Hepatocyte (in vitro differentiated cells): ENCODE results near the gene CBR3. TPM values are rescaled to one million over a fixed set of nuclear protein-coding genes. Genes with fewer than 3 reads are reported as not detected.
"Not testable (repeated sequence)": the region's sequence is repeated elsewhere in the genome, so short reads cannot be mapped to it uniquely, and the experiment has no call there.

Source experiments
- DNase-seq: peaks from one replicate; pipeline ENCODE4 v3.0.0-alpha.2; 2016; ENCODE audit warnings: low spot score
- H2AFZ ChIP-seq: fragments of 200-600 bp; sonication (generic); 2 replicates; pipeline ENCODE4 v1.6.0; 2016; ENCODE audit warnings: antibody characterized with exemption, mild to moderate bottlenecking
- H3K27ac ChIP-seq: fragments of 200-600 bp; sonication (generic); 2 replicates; pipeline ENCODE4 v1.5.1; 2016; ENCODE audit warnings: mild to moderate bottlenecking
- H3K27me3 ChIP-seq: fragments of 200-600 bp; sonication (generic); 2 replicates; pipeline ENCODE4 v1.6.1; 2016
- H3K36me3 ChIP-seq: fragments of 200-600 bp; sonication (generic); replicated peaks from 2 replicates; pipeline ENCODE4 v1.5.1; 2016; ENCODE audit warnings: low read depth; ENCODE audit not compliant: insufficient read depth
- H3K4me1 ChIP-seq: fragments of 200-600 bp; sonication (generic); 2 replicates; pipeline ENCODE4 v1.5.1; 2016; ENCODE audit warnings: mild to moderate bottlenecking, moderate library complexity; ENCODE audit not compliant: insufficient read depth
- H3K4me2 ChIP-seq: fragments of 200-600 bp; sonication (generic); 2 replicates; pipeline ENCODE4 v1.6.0; 2016
- H3K4me3 ChIP-seq: fragments of 200-600 bp; sonication (generic); 2 replicates; pipeline ENCODE4 v1.5.1; 2016; ENCODE audit warnings: mild to moderate bottlenecking
- H3K79me2 ChIP-seq: fragments of 200-600 bp; sonication (generic); 2 replicates; pipeline ENCODE4 v1.6.0; 2017; ENCODE audit warnings: mild to moderate bottlenecking
- H3K9me2 ChIP-seq: fragments of 200-600 bp; sonication (generic); replicated peaks from 2 replicates; pipeline ENCODE4 v1.6.0; 2017; ENCODE audit warnings: mild to moderate bottlenecking; ENCODE audit not compliant: insufficient read depth
- H3K9me3 ChIP-seq: fragments of 200-600 bp; sonication (generic); 2 replicates; pipeline ENCODE4 v1.5.1; 2016; ENCODE audit warnings: low read depth, mild to moderate bottlenecking
- H4K20me1 ChIP-seq: fragments of 200-600 bp; sonication (generic); 2 replicates; pipeline ENCODE4 v1.6.0; 2016; ENCODE audit warnings: mild to moderate bottlenecking; ENCODE audit not compliant: insufficient read depth, poor library complexity, severe bottlenecking
- EZH2 ChIP-seq: fragments of 200-600 bp; sonication (generic); IDR thresholded peaks from 2 replicates; pipeline ENCODE4 v1.6.1; 2016; ENCODE audit warnings: antibody characterized with exemption, mild to moderate bottlenecking, borderline replicate concordance
- EZH2phosphoT487 ChIP-seq: fragments of 200-600 bp; sonication (generic); IDR thresholded peaks from one replicate; pipeline ENCODE4 v1.6.1; 2018; ENCODE audit warnings: antibody characterized with exemption, mild to moderate bottlenecking, low read depth, moderate library complexity; ENCODE audit not compliant: unreplicated experiment, severe bottlenecking
- WGBS: methylation state at CpG from one replicate; pipeline ENCODE4 v1.1.6; 2016; ENCODE audit warnings: low lambda C conversion rate; ENCODE audit errors: missing lambda C conversion rate; 5-methylcytosine and 5-hydroxymethylcytosine counted together
- polyA plus RNA-seq: library from polyadenylated mRNA; unstranded; fragments of >200 nt; fragmentation: Nextera tagmentation; extraction: Ambion mirVana; gene quantifications from 2 replicates; pipeline ENCODE4 v1.2.1, GENCODE V29; 2016
- total RNA-seq: library from RNA; depleted of rRNA; stranded (reverse); fragments of >200 nt; gene quantifications from 2 replicates; pipeline ENCODE4 v1.2.3, GENCODE V29; 2014
- TF ChIP-seq, protein P1 (sequence below): fragments of 200-600 bp; sonication (generic); IDR thresholded peaks from 2 replicates; pipeline ENCODE4 v1.5.1; 2016; ENCODE audit warnings: antibody characterized with exemption, mild to moderate bottlenecking; ENCODE audit not compliant: poor library complexity

The CBR3 gene
- total and polyA plus RNA-seq, 2 experiments from 2014 or later, result 0.22 to 1.7 TPM

DNA sequence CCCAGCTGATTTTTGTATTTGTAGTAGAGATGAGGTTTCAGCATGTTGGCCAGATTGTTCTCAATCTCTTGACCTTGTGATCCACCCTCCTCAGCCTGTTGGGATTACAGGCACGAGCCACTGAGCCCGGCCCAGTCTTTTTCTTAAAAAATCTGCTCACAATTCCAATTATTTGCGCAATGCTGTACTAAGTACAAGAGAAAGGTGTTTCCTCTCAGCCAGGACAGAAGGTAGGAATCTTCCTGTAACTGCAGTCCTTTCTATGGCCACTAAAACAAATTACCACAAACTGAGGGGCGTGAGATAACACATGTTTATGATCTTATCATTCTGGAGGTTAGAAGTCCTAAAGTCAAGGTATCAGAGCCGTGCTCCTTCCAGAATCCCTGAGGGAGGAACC lies 6.9 kb upstream of the CBR3 start:
- TF ChIP-seq EZH2, result no peak
- no peak for TF ChIP-seq EZH2phosphoT487
- TF ChIP-seq, protein P1, sequence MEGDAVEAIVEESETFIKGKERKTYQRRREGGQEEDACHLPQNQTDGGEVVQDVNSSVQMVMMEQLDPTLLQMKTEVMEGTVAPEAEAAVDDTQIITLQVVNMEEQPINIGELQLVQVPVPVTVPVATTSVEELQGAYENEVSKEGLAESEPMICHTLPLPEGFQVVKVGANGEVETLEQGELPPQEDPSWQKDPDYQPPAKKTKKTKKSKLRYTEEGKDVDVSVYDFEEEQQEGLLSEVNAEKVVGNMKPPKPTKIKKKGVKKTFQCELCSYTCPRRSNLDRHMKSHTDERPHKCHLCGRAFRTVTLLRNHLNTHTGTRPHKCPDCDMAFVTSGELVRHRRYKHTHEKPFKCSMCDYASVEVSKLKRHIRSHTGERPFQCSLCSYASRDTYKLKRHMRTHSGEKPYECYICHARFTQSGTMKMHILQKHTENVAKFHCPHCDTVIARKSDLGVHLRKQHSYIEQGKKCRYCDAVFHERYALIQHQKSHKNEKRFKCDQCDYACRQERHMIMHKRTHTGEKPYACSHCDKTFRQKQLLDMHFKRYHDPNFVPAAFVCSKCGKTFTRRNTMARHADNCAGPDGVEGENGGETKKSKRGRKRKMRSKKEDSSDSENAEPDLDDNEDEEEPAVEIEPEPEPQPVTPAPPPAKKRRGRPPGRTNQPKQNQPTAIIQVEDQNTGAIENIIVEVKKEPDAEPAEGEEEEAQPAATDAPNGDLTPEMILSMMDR, result no peak
- Histone ChIP-seq H3K36me3 (no peaks in the 10 kb centered on the region), H3K4me3 (no peak overlapping the region), H3K4me2 (no peak overlapping the region), H3K27me3 (no peaks in the 10 kb centered on the region), H3K4me1 (no peaks in the 10 kb centered on the region), H3K9me2 (no peaks in the 10 kb centered on the region), H2AFZ (no peak overlapping the region), H3K27ac (no peak overlapping the region), H4K20me1 (no peaks in the 10 kb centered on the region), H3K9me3 (no peaks in the 10 kb centered on the region), H3K79me2 (no peaks in the 10 kb centered on the region)
- 62% methylated on average over 5 of the region's 5 CpGs for WGBS
- DNase-seq, result no peak

DNA sequence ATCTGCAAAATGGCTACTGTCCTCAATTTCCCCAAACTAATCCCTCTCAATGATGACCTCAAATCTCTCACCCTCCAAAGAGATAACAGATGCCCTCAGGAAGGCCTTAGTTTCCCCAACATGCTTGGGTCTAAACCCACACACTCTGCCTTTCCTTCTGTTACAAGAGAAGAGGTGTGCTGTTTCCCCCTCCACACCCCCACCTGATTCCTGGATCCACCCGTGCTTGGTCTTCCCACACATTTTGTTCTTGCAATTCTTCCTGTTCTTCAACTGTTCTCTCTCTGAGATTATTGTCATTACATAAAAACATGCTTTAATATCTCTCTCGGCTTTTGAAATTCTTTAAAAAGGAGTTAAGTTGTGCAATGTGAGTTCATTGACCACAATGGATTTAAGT lies 5.7 kb upstream of the CBR3 start:
- WGBS, result 71% methylated on average over 2 of the region's 2 CpGs
- Histone ChIP-seq H3K4me2 (no peak overlapping the region), H3K79me2 (no peaks in the 10 kb centered on the region), H3K9me3 (no peaks in the 10 kb centered on the region), H3K4me3 (no peak overlapping the region), H3K36me3 (no peaks in the 10 kb centered on the region), H2AFZ (peak overlapping the region; percentile 35), H3K4me1 (no peaks in the 10 kb centered on the region), H3K27me3 (peaks cover 5% of the 10 kb centered on the region), H3K27ac (no peak overlapping the region), H3K9me2 (no peaks in the 10 kb centered on the region), H4K20me1 (no peaks in the 10 kb centered on the region)
- TF ChIP-seq EZH2phosphoT487, result no peak
- no peak for DNase-seq

- not testable (repeated sequence) for DNase-seq, H3K4me3 ChIP-seq, H3K79me2 ChIP-seq, H3K9me2 ChIP-seq, H2AFZ ChIP-seq, H4K20me1 ChIP-seq, H3K27ac ChIP-seq, H3K36me3 ChIP-seq, H3K9me3 ChIP-seq, H3K4me1 ChIP-seq
- Histone ChIP-seq H3K4me2 (peak overlapping the region; percentile 68), H3K27me3 (peaks cover 14% of the 10 kb centered on the region)
- WGBS, result 18% methylated on average over 10 of the region's 18 CpGs
Measured at GRCh38 chr21:36130414-36130762, 4.5 kb upstream of the CBR3 start.

GRCh38 chr21:36130839-36131238 lies 4.0 kb upstream of the CBR3 start:
- WGBS, result 79% methylated on average over 5 of the region's 5 CpGs
- H3K4me1 ChIP-seq, H3K9me2 ChIP-seq, H3K79me2 ChIP-seq, H3K9me3 ChIP-seq, H2AFZ ChIP-seq, H3K4me3 ChIP-seq, DNase-seq, H3K27ac ChIP-seq, H4K20me1 ChIP-seq, H3K36me3 ChIP-seq: not testable (repeated sequence)
- peaks cover 14% of the 10 kb centered on the region for H3K27me3 ChIP-seq
- H3K4me2 ChIP-seq, result peak overlapping the region; percentile 68

DNA sequence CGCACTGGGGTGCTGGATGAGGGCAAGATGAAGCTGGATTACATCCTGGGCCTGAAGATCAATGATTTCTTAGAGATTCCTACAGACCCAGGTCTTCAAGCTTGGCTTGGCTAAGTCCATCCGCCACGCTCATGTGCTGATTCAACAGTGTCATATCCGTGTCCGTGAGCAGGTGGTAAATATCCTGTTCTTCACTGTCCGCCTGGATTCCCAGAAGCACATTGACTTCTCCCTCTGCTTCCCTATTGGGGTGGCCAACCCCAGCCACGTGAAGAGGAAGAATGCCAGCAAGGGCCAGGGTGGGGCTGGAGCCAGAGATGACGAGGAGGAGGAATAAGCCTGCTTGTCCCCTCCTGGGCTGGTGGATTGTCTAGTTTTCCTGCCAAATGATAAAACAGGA lies 2.2 kb upstream of the CBR3 start:
- H3K4me2 ChIP-seq, result no peak overlapping the region
- no peaks in the 10 kb centered on the region for H3K79me2 ChIP-seq
- no peaks in the 10 kb centered on the region for H3K9me2 ChIP-seq
- no peak overlapping the region for H3K27ac ChIP-seq
- 90% methylated on average over 8 of the region's 8 CpGs for WGBS
- H2AFZ ChIP-seq, result no peak overlapping the region
- H3K4me3 ChIP-seq, result no peak overlapping the region
- peaks cover 13% of the 10 kb centered on the region for H3K4me1 ChIP-seq
- DNase-seq, result no peak
- no peaks in the 10 kb centered on the region for H3K9me3 ChIP-seq
- TF ChIP-seq EZH2, result no peak
- TF ChIP-seq, protein P1, result no peak
- no peak for TF ChIP-seq EZH2phosphoT487
- H3K27me3 ChIP-seq, result peaks cover 27% of the 10 kb centered on the region
- H3K36me3 ChIP-seq, result no peaks in the 10 kb centered on the region
- H4K20me1 ChIP-seq, result no peaks in the 10 kb centered on the region
